HCEC 1CT (cell line): ENCODE results near the gene PLXNB2.
A peak's percentile ranks its signal among the peaks of the same experiment; 100 is the strongest.

Experiments used
- DNase-seq: peaks from one replicate; pipeline ENCODE4 v3.0.0-alpha.2; 2017

Gene PLXNB2

GRCh38 chr22:50262973-50263617, 44.4 kb downstream of the PLXNB2 start:
- DNase-seq, result no peak

DNA sequence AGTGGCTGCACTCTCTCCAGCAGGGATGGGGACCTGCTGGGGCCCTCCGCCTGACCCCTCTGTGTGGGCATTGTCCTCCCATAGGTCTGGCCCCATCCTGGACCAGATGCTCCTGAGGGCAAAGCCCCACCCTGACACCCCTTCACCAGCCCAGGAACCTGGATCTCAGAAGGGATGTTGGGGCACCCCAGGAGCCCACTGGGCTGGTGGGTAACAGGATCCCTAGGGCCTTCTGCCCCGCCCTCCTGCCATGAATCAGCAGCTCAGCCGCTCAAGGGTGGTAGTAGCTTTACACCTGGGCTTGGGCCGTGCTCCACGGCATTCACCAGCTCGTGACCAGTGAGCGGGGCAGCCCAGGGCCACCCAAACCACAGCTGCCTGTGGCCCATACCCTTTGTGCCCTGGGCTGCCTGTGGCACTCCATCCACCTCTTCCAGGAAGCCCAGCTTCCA, 45.0 kb downstream of the PLXNB2 start:
- DNase-seq, result no peak

- no peak for DNase-seq
Measured at GRCh38 chr22:50261615-50262459, 45.6 kb downstream of the PLXNB2 start, which contains the start of gene MAPK12. Gene MAPK12, minus strand, starts transcription at chr22:50261683. Its CDS starts 174 bp downstream, at chr22:50261509.

GRCh38 chr22:50260801-50261614, 46.4 kb downstream of the PLXNB2 start:
- peak; percentile 61 for DNase-seq

DNA sequence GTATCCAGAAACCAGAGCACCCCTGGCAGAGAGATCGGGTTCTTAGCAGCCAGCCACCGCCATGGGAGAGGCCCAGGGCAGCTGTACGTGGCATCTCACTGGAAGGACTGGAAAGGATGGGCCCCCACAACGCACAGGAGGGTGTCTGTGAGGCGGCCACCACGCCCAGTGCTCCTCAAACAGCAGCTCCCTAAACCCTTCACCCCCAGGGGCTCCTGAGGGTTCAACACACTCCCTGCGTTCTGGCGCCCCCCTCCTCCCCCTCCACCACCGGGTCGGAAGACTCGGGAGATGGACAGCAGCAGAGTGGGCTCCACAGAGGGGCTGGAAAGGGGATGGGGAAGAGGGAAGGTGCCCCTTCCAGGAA, 47.0 kb downstream of the PLXNB2 start:
- peak; percentile 32 for DNase-seq

GRCh38 chr22:50259302-50259701, 48.1 kb downstream of the PLXNB2 start:
- no peak for DNase-seq

DNA sequence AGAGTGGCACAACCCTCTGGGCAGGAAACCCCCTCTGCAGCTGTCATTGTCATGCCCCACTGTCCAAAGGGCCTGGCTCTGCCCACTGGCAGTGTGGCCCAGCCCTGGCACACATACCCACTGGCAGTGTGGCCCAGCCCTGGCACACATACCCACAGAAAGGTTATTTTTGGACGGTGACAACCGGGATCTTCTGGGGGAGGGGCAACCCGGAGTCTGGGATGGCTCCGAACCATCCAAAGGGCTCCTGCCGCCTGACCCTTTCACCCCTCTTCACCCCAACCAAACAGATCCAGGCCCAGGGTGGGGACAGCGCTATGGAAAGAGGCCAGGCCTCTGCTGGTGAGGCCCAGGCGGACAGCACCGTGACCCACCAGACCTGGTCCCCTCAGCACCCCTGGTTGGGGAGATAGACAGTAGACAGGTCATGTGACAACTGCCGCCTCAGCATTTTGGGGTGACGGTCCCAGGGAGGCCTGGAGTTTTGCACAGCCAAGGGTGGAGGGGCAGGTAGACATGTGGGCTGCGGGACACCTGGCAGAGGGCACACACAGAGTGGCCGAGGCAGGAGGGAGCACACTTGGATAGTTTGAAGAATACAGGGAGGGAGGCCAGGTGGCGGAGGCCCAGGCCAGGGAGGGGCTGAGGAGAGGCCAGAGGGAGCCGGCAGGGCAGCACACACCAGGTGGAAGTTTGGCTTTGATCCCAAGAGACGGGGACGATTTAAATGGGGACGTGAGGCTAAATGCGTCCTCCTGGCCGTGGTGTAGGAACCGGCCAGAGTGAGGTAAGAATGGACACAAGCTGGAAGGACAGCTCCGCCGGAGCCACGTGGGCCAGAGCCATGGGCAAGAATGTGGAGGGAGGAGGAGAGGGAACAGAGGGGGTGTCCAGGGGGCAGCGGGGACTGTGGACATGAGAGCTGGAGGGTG, 48.8 kb downstream of the PLXNB2 start:
- DNase-seq, result no peak

GRCh38 chr22:50257451-50258360, 49.7 kb downstream of the PLXNB2 start:
- DNase-seq, result no peak

- no peak for DNase-seq
Measured at GRCh38 chr22:50257041-50257440, 50.4 kb downstream of the PLXNB2 start.

- no peak for DNase-seq
Measured at GRCh38 chr22:50256258-50256862, 51.1 kb downstream of the PLXNB2 start.

DNA sequence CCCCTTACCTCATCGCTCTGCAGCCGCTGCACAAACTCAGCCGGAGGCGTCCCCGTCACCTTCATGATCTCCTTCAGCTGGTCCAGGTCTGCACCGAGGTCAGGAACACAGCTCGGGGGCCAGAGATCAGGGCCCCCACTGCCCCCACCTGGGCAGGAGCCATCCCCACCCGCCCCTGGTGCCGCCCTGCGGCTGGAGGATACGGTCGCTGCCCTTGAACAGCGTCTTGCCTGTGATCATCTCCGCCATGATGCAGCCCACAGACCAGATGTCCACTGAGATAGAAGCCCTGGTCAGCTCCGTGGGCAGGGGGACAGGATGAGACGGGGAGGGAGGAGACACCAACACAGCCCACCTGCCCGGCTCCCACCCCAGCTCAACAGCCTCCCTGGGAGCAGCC, 51.8 kb downstream of the PLXNB2 start:
- no peak for DNase-seq

GRCh38 chr22:50255099-50255498, 52.3 kb downstream of the PLXNB2 start:
- no peak for DNase-seq

DNA sequence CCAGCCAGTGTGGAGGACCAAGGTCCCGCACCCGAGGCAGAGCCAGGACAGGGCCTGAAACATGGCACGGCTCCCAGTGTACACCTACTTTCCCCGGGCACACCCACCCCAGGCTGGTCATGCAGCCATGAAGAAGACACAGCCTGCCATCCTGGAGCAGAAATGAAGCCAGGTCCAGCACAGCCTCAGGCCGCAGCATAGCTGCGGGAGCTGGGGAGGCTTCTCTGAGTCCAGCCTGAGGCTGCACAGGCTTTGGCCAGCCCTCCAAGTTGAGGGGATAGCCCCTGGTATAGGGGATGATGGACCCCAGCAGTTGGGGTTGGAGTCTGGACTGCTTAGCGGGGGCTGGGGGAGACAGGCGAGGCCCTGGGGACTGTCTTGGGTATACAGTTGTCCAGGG, 53.5 kb downstream of the PLXNB2 start:
- DNase-seq, result no peak

GRCh38 chr22:50253046-50253915, 54.2 kb downstream of the PLXNB2 start:
- DNase-seq, result no peak

DNA sequence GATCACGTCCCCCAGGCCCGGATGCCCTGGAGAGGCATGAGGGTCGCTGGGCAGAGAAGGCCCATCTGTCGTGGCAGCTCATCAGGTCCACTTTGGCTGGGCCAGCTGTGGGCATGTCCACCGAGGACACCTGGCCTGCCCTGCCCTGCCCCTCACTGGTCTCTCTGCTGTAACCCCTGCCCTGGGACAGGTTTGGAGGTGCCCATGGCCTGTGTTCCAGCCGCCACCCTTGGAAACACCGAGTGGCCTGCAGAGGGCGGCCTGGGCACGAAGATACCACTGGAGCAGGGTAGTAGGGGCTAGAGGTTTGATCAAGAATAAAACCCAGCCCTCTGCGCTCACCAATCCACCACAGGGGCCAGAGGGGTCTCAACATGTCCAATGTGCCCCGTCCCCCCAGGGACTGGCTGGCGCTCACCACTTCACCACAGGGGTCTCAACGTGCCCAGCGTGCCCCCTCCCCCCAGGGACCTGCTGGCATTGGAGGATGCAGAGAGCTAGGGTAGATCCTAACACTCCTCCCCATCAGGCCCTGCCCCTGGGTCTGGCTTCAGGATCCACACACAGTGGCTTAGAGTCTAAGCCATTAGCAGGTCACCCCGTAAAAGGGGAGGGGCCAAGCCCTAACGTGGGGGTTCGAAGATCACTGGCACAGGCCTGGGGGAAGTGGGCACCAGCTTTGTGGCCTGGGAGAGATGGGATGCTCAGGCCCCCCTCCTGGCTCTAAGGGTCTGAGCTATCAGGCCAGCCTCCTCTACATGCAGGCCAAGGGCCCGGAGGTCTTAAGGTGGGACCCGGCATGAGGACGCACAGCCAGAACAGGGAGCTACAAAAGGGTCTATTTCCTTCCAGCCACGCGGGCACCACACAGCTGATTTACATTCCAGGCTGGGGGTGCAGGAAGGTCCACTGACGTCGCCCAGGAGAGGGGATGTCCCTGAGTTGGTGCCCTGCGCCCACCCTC, 55.1 kb downstream of the PLXNB2 start:
- DNase-seq, result peak; percentile 59

DNA sequence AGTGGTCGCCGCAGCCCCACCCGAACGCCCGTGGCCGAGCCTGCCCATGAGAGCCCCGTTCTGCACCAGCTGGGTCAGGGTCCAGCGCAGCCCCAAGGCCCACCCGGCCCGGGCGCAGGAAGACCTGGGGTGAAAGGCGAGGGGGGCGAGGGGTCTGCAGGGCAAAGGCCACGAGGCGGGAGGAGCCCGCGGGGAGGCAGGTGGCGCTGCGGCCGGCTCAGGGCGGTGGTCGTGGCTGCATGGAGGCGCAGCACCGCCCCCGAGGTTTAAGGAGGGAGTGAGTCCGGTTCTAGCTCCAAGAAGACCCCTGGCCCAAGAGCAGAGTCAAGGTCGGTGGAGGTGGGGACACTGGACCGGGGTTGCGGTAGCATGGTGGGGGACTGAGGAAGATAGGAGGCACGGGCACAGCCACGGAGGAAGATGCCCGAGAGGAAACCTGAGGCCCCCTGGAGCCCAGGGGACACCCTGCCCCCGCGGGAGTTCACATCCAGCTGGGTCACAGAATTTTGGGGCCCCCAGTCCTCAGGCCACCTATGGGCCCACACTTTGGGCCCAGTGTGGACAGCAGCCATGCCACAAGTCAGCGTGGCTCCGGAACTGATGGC, 55.9 kb downstream of the PLXNB2 start:
- no peak for DNase-seq

DNA sequence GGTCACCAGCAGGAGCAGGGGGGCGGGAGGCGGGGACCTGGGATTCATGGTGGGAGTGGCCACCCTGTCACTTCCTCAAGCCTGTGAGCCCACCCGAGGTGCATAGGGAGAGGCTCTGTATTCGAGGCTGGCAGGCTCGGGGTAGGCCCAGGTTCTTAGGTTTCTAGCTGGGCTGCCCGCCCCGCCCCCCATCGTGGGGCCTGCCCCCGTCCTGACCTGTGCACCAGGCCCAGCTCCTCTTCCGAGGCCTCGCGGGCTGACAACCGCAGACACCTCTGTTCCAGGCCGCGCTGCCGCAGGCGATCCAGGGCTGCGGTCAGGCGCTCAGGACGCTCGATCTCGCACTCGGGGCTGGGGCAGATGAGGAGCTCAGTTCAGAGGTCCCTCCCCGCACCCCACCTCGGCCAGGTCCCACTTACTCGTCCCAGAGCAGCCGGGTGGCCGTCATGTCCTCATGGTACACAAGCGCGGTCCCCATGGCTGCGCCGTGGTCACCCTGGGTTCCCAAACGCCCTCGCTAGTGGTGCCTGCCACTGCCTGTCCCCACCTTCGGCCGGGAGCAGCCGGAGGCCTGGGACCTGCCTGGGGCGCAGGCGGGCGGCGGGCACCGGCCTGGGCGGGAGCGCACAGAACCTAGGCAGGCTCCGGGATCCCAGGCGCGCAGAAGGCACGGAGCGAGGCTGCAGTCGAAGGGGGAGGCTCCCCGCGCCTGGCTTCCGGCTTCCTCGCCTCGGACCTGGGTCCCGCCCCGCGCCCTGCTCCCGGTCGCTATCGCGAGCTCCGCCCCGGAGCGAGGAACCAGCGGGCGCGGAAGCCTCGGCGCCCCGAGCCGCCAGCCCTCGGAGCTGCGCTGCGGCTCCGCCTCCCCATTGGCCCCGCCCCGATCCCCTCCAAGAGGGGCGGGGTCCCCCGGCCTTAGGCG, 56.6 kb downstream of the PLXNB2 start, which contains the start of gene HDAC10:
HDAC10 (minus strand) TSS at position 711 of the 922 bp plus-strand sequence; CDS start at position 478, 233 bp downstream.
- DNase-seq, result peak; percentile 81
